H1 (cell line): ENCODE data around the gene CDK5RAP2. TPM values are rescaled to one million over a fixed set of nuclear protein-coding genes. Genes with fewer than 3 reads are reported as not detected.

Source experiments
- CTCF ChIA-PET: fragments of 300-600 bp; sonication (Branson Sonifier 250); formaldehyde crosslinking; loops from one replicate; lab custom pipeline; 2021; ENCODE audit not compliant: partially characterized antibody; lab: Charles Lee
- POLR2A ChIA-PET: fragments of 300-600 bp; sonication (Branson Sonifier 250); formaldehyde crosslinking; loops from one replicate; lab custom pipeline; 2021; ENCODE audit warnings: inconsistent platforms; ENCODE audit not compliant: partially characterized antibody; lab: Charles Lee
- DNase-seq, 2 experiments: peaks; one replicate each; pipeline versions ENCODE4 v3.0.0 to v3.0.0-alpha.2; 2010 to 2022; ENCODE audit warnings: low spot score in 2 of 2, low read depth in 1 of 2, mixed read lengths in 1 of 2
- FAIRE-seq: peaks from 2 replicates; lab custom pipeline; 2011; peaks lifted over from hg19 to GRCh38; lab: Jason Lieb, UNC
- H2AFZ ChIP-seq: 2 replicates; pipeline ENCODE4 v1.8.1; 2012; ENCODE audit warnings: low read length, inconsistent platforms
- H2AK5ac ChIP-seq: 2 replicates; pipeline ENCODE4 v1.6.1; 2013; ENCODE audit warnings: low read depth, low read length
- H2BK120ac ChIP-seq: replicated peaks from 2 replicates; pipeline ENCODE3; 2013; ENCODE audit warnings: low read depth, low read length, inconsistent platforms
- H2BK12ac ChIP-seq: 2 replicates; pipeline ENCODE4 v1.6.1; 2013; ENCODE audit warnings: low read depth, low read length
- H2BK15ac ChIP-seq: 2 replicates; pipeline ENCODE4 v1.6.1; 2013; ENCODE audit warnings: low read length
- H2BK20ac ChIP-seq: 2 replicates; pipeline ENCODE4 v1.6.1; 2013; ENCODE audit warnings: low read length
- H2BK5ac ChIP-seq: 2 replicates; pipeline ENCODE4 v1.6.1; 2013; ENCODE audit warnings: low read depth, low read length
- H3K14ac ChIP-seq: 2 replicates; pipeline ENCODE4 v1.6.1; 2013; ENCODE audit warnings: inconsistent platforms; ENCODE audit not compliant: insufficient read length
- H3K18ac ChIP-seq: 2 replicates; pipeline ENCODE4 v1.6.1; 2013; ENCODE audit warnings: low read length; ENCODE audit errors: extremely low read depth
- H3K23ac ChIP-seq: 2 replicates; pipeline ENCODE4 v1.6.1; 2013; ENCODE audit warnings: inconsistent platforms; ENCODE audit not compliant: insufficient read length
- H3K23me2 ChIP-seq: 2 replicates; pipeline ENCODE4 v1.6.1; 2013; ENCODE audit warnings: low read depth, low read length
- H3K27ac ChIP-seq: 2 replicates; pipeline ENCODE4 v1.6.1; 2011; ENCODE audit warnings: low read depth, low read length, inconsistent platforms
- H3K27me3 ChIP-seq, 4 experiments: replicated peaks in 1 of 4; 1 replicate in 1 of 4; 2 replicates in 3 of 4; pipeline versions ENCODE4 v1.6.1 to v1.8.1; 2011 to 2013; ENCODE audit warnings: low read length in 3 of 4, mild to moderate bottlenecking in 3 of 4, inconsistent platforms in 2 of 4, mixed read lengths in 2 of 4, moderate library complexity in 1 of 4; ENCODE audit not compliant: control insufficient read depth in 3 of 4, insufficient read depth in 3 of 4; ENCODE audit errors: extremely low read depth in 1 of 4
- H3K36me3 ChIP-seq, 4 experiments: 2 replicates each; pipeline versions ENCODE4 v1.6.1 to v1.8.1; 2011 to 2013; ENCODE audit warnings: mild to moderate bottlenecking in 4 of 4, low read length in 3 of 4, moderate library complexity in 2 of 4, control low read depth in 1 of 4, inconsistent platforms in 1 of 4; ENCODE audit not compliant: insufficient read depth in 4 of 4, control insufficient read depth in 2 of 4
- H3K4ac ChIP-seq: replicated peaks from 2 replicates; pipeline ENCODE3; 2013; ENCODE audit warnings: low read length, low read depth, mixed read lengths, inconsistent platforms; ENCODE audit not compliant: insufficient read length
- H3K4me1 ChIP-seq, 4 experiments: replicated peaks in 1 of 4; 1 replicate in 1 of 4; 2 replicates in 3 of 4; pipeline versions ENCODE4 v1.6.1 to v1.8.1; 2011 to 2013; ENCODE audit warnings: low read length in 3 of 4, inconsistent platforms in 2 of 4, mixed read lengths in 1 of 4; ENCODE audit not compliant: insufficient read depth in 4 of 4, control insufficient read depth in 3 of 4
- H3K4me2 ChIP-seq, 2 experiments: 2 replicates each; pipeline versions ENCODE4 v1.6.1 to v1.8.1; 2011 to 2013; ENCODE audit warnings: low read depth in 2 of 2, low read length in 2 of 2, control low read depth in 1 of 2, inconsistent platforms in 1 of 2, mild to moderate bottlenecking in 1 of 2; ENCODE audit not compliant: insufficient read depth in 1 of 2
- H3K4me3 ChIP-seq, 4 experiments: fragments of 200-600, 300-600 bp in 1 of 4; sonication (generic), shearing (Covaris generic), sonication (Bioruptor Twin) in 1 of 4; 2 replicates each; pipeline versions ENCODE4 v1.5.1 to v1.8.1; 2011 to 2016; ENCODE audit warnings: low read length in 4 of 4, low read depth in 3 of 4, control low read depth in 2 of 4, inconsistent platforms in 2 of 4, mild to moderate bottlenecking in 2 of 4, mixed read lengths in 1 of 4, moderate library complexity in 1 of 4; ENCODE audit not compliant: insufficient read depth in 2 of 4; ENCODE audit errors: extremely low read depth in 1 of 4
- H3K56ac ChIP-seq: replicated peaks from 2 replicates; pipeline ENCODE3; 2013; ENCODE audit warnings: low read depth, mild to moderate bottlenecking, mixed read lengths, low read length, inconsistent platforms; ENCODE audit not compliant: insufficient read length
- H3K79me1 ChIP-seq: 2 replicates; pipeline ENCODE4 v1.6.1; 2013; ENCODE audit warnings: low read depth, low read length, control low read depth
- H3K79me2 ChIP-seq, 2 experiments: 2 replicates each; pipeline versions ENCODE4 v1.6.1 to v1.8.1; 2012 to 2013; ENCODE audit warnings: low read length in 2 of 2, mild to moderate bottlenecking in 2 of 2, inconsistent platforms in 1 of 2; ENCODE audit not compliant: insufficient read depth in 2 of 2, control insufficient read depth in 1 of 2
- H3K9ac ChIP-seq, 4 experiments: replicated peaks in 1 of 4; 1 replicate in 1 of 4; 2 replicates in 3 of 4; pipeline versions ENCODE4 v1.6.1 to v1.8.1; 2011 to 2013; ENCODE audit warnings: low read depth in 3 of 4, low read length in 3 of 4, control low read depth in 2 of 4, mild to moderate bottlenecking in 2 of 4, moderate library complexity in 2 of 4, inconsistent platforms in 1 of 4; ENCODE audit errors: extremely low read depth in 1 of 4
- H3K9me3 ChIP-seq, 2 experiments: 2 replicates each; pipeline versions ENCODE4 v1.6.1 to v1.8.1; 2012 to 2013; ENCODE audit warnings: mild to moderate bottlenecking in 2 of 2, moderate library complexity in 2 of 2, control low read depth in 1 of 2, inconsistent platforms in 1 of 2, low read depth in 1 of 2, low read length in 1 of 2, mixed read lengths in 1 of 2; ENCODE audit not compliant: insufficient read depth in 2 of 2
- H4K20me1 ChIP-seq, 2 experiments: replicated peaks in 1 of 2; 2 replicates each; pipeline versions ENCODE3 to v1.8.1; 2011 to 2013; ENCODE audit warnings: inconsistent platforms in 2 of 2, low read length in 2 of 2, mild to moderate bottlenecking in 1 of 2; ENCODE audit not compliant: insufficient read depth in 2 of 2, control insufficient read depth in 1 of 2
- H4K5ac ChIP-seq: 2 replicates; pipeline ENCODE4 v1.6.1; 2013; ENCODE audit warnings: low read length, low read depth, mixed read lengths, inconsistent platforms; ENCODE audit not compliant: insufficient read length
- H4K8ac ChIP-seq: 2 replicates; pipeline ENCODE4 v1.8.0; 2013; ENCODE audit warnings: mild to moderate bottlenecking, moderate library complexity, low read length, inconsistent platforms; ENCODE audit not compliant: insufficient read depth; ENCODE audit errors: extremely low read depth
- H4K91ac ChIP-seq: replicated peaks from 2 replicates; pipeline ENCODE3; 2013; ENCODE audit warnings: low read length, mixed read lengths, inconsistent platforms; ENCODE audit not compliant: insufficient read length
- CBX8 ChIP-seq: fragments of 300-800, 300-1000 bp; sonication (generic); IDR thresholded peaks from 2 replicates; pipeline ENCODE4 v1.7.1; 2016; ENCODE audit warnings: low read depth, low read length, borderline replicate concordance
- CHD2 ChIP-seq: IDR thresholded peaks from 2 replicates; pipeline ENCODE4 v1.6.1; 2012; ENCODE audit warnings: low read length, improper control_type of control experiment
- EZH2 ChIP-seq: fragments of 200-600 bp; sonication (generic); IDR thresholded peaks from 2 replicates; pipeline ENCODE4 v1.7.1; 2012; ENCODE audit warnings: low read depth, mild to moderate bottlenecking, moderate library complexity, low read length, inconsistent platforms; ENCODE audit not compliant: severe bottlenecking
- GTF2F1 ChIP-seq: IDR thresholded peaks from 2 replicates; pipeline ENCODE4 v1.6.1; 2012; ENCODE audit warnings: low read depth, low read length, improper control_type of control experiment, borderline replicate concordance
- HDAC6 ChIP-seq: IDR thresholded peaks from one replicate; pipeline ENCODE4 v1.7.1; 2012; ENCODE audit warnings: low read depth, mild to moderate bottlenecking, inconsistent platforms, low read length, moderate library complexity
- KDM5A ChIP-seq: fragments of 200-600 bp; IDR thresholded peaks from 2 replicates; pipeline ENCODE4 v1.7.1; 2012; ENCODE audit warnings: mild to moderate bottlenecking, low read length, inconsistent platforms, mixed read lengths
- NANOG ChIP-seq: IDR thresholded peaks from 2 replicates; pipeline ENCODE4 v1.6.1; 2011; ENCODE audit warnings: low read length, low read depth, mild to moderate bottlenecking, inconsistent platforms; ENCODE audit not compliant: insufficient read depth, poor library complexity, severe bottlenecking
- RAD21 ChIP-seq, 2 experiments: IDR thresholded peaks in 1 of 2; conservative IDR thresholded peaks in 1 of 2; 2 replicates each; pipeline ENCODE4 v1.6.1; 2011; ENCODE audit warnings: low read depth in 2 of 2, low read length in 2 of 2, improper control_type of control experiment in 1 of 2, inconsistent platforms in 1 of 2, mild to moderate bottlenecking in 1 of 2, moderate library complexity in 1 of 2
- SIN3A ChIP-seq, 2 experiments: IDR thresholded peaks in 1 of 2; conservative IDR thresholded peaks in 1 of 2; 2 replicates each; pipeline ENCODE4 v1.6.1; 2011 to 2012; ENCODE audit warnings: low read length in 2 of 2, improper control_type of control experiment in 1 of 2, low read depth in 1 of 2, mild to moderate bottlenecking in 1 of 2
- USF2 ChIP-seq: IDR thresholded peaks from 2 replicates; pipeline ENCODE4 v1.6.1; 2011; ENCODE audit warnings: low read length, improper control_type of control experiment
- WGBS, 2 experiments: shearing (Covaris generic) in 1 of 2; methylation state at CpG; one replicate each; pipeline versions ENCODE4 v1.1.6 to v1.1.7; 2013 to 2015; ENCODE audit warnings: low lambda C conversion rate in 2 of 2, mixed read lengths in 2 of 2, inconsistent platforms in 1 of 2, low coverage in 1 of 2, missing lambda C conversion rate in 1 of 2; ENCODE audit not compliant: insufficient replicate concordance in 2 of 2, insufficient coverage in 1 of 2, insufficient read length in 1 of 2; ENCODE audit errors: extremely low coverage in 1 of 2, missing lambda C conversion rate in 1 of 2; 5-methylcytosine and 5-hydroxymethylcytosine counted together
- polyA plus RNA-seq, 7 experiments: library from polyadenylated mRNA; depleted of rRNA in 3 of 7; stranded (reverse) in 5 of 7; unstranded in 2 of 7; fragments of >200 nt in 5 of 7; fragments of 200-250 nt in 2 of 7; gene quantifications; 1 replicate in 5 of 7; 2 replicates in 1 of 7; 4 replicates in 1 of 7; pipeline versions ENCODE4 v1.2.1 to v1.2.3, GENCODE V29; 2011 to 2013; ENCODE audit warnings: missing spikeins in 2 of 7, mixed read lengths in 2 of 7
- total RNA-seq: library from RNA; stranded (reverse); fragmentation: NEBNext Ultra II Directional; extraction: Animal tissue kit (Norgen Biotek cat#: 25700); gene quantifications from 2 replicates; pipeline ENCODE4 v1.2.1, GENCODE V29; 2021

The CDK5RAP2 gene
- total and polyA plus RNA-seq, 2 of the 8 experiments (the other 6 are each of a cell fraction or from before 2014, with no cell fraction given): 19.8 to 49.4 TPM

GRCh38 chr9:120438111-120438510 lies 141.9 kb downstream of the CDK5RAP2 start:
- POLR2A ChIA-PET: no interaction called here
- Histone ChIP-seq H3K4me2 (no peak overlapping the region), H3K4me3 (no peak overlapping the region), H3K4ac (no peak overlapping the region), H2BK120ac (no peak overlapping the region), H3K36me3 (peaks cover 4 to 49% (median 24%) of the 10 kb centered on the region in 4 experiments), H4K5ac (no peak overlapping the region), H3K23ac (no peak overlapping the region), H2BK5ac (no peak overlapping the region), H3K4me1 (no peaks in the 10 kb centered on the region), H3K23me2 (no peaks in the 10 kb centered on the region), H4K8ac (no peak overlapping the region), H3K79me1 (no peaks in the 10 kb centered on the region), H3K56ac (no peak overlapping the region), H2AFZ (no peak overlapping the region), H4K20me1 (peaks cover 0 to 4% of the 10 kb centered on the region in 2 experiments), H2AK5ac (no peak overlapping the region), H3K9ac (no peak overlapping the region), H4K91ac (no peak overlapping the region), H2BK15ac (no peak overlapping the region), H3K14ac (no peak overlapping the region), H3K18ac (no peak overlapping the region), H3K79me2 (no peaks in the 10 kb centered on the region), H3K27ac (no peak overlapping the region), H3K9me3 (no peaks in the 10 kb centered on the region), H3K27me3 (no peaks in the 10 kb centered on the region), H2BK12ac (no peak overlapping the region), H2BK20ac (no peak overlapping the region)
- CTCF ChIA-PET: interaction anchor here (0.6 to 4.2 kb wide), 20 partner anchors 10 to 402 kb away, joined by 3 to 70 read pairs (median 6); no protein-coding TSS in a partner anchor
- DNase-seq: no peak
- FAIRE-seq: no peak
- 89% methylated on average over 2 of the region's 2 CpGs; no CpG with 5 or more reads in 1 of the 2 experiments for WGBS, 2 experiments
- TF ChIP-seq NANOG (no peak), RAD21 (IDR thresholded peaks at IDR 0.05 in 1 of 2, conservative IDR thresholded peaks at IDR 0.05 in 1 of 2; ENCODE audit: low read depth in 2 of 2, low read length in 2 of 2) (no peak), CHD2 (no peak), KDM5A (no peak), GTF2F1 (no peak), CBX8 (no peak), USF2 (no peak), EZH2 (no peak), SIN3A (conservative IDR thresholded peaks at IDR 0.05 in 1 of 2, IDR thresholded peaks at IDR 0.05 in 1 of 2; ENCODE audit: low read depth in 1 of 2, low read length in 2 of 2) (no peak), HDAC6 (no peak)
